ENCODE measurements around the gene NTHL1. TPM values are rescaled to one million over a fixed set of nuclear protein-coding genes. Genes with fewer than 3 reads are reported as not detected.

Gene NTHL1
- total and polyA plus RNA-seq, 2 experiments from 2014 or later = 84.6 to 87.9 TPM

- H3K9me2 ChIP-seq (ENCODE audit: insufficient read depth) = no peaks in the 10 kb centered on the region
- H4K20me1 ChIP-seq (replicated peaks; ENCODE audit: insufficient read depth) = no peaks in the 10 kb centered on the region; the same call in 1 of the 2 replicates
- Mint-ChIP-seq H3K9me3 (no peaks in the 10 kb centered on the region), H3K4me1 (no peaks in the 10 kb centered on the region), H3K36me3 (ENCODE audit: low read depth) (peaks cover 15% of the 10 kb centered on the region), H3K27ac (no peak overlapping the region), H3K4me3 (no peak overlapping the region), H3K27me3 (ENCODE audit: insufficient read depth, low read depth, poor library complexity) (peaks cover 1% of the 10 kb centered on the region)
- DNase-seq (ENCODE audit: low spot score) (no peak), ATAC-seq (no peak)
- no peaks in the 10 kb centered on the region for H3K79me2 ChIP-seq (replicated peaks; ENCODE audit: insufficient read depth)
- H3K4me2 ChIP-seq = no peak overlapping the region
- H3K4me3 ChIP-seq = no peak overlapping the region
- TF ChIP-seq ZNF114 (CRISPR knock-in tag; IDR thresholded peaks at IDR 0.05) (no peak), ZNF331 (CRISPR knock-in tag; IDR thresholded peaks at IDR 0.05; ENCODE audit: low read depth) (no peak), ETS1 (IDR thresholded peaks at IDR 0.05) (no peak)
- no peaks in the 10 kb centered on the region for H3F3A ChIP-seq (replicated peaks; ENCODE audit: low read depth)
- no peaks in the 10 kb centered on the region; the same call in 1 of the 2 replicates for H3K36me3 ChIP-seq (ENCODE audit: insufficient read depth)
- H3K4me1 ChIP-seq (ENCODE audit: insufficient read depth) = no peaks in the 10 kb centered on the region
- no peaks in the 10 kb centered on the region for H3K27me3 ChIP-seq (ENCODE audit: insufficient read depth)
- H2AFZ ChIP-seq = no peak overlapping the region
- no peak overlapping the region for H3K27ac ChIP-seq (ENCODE audit: low read depth)
Measured at GRCh38 chr16:2072926-2073325, 25.3 kb upstream of the NTHL1 start.

GRCh38 chr16:2071454-2072202 lies 24.0 kb upstream of the NTHL1 start:
- no peak overlapping the region for H3K27ac ChIP-seq (ENCODE audit: low read depth)
- Mint-ChIP-seq H3K4me1 (no peaks in the 10 kb centered on the region), H3K27ac (no peak overlapping the region), H3K9me3 (no peaks in the 10 kb centered on the region), H3K36me3 (ENCODE audit: low read depth) (peaks cover 19% of the 10 kb centered on the region), H3K4me3 (no peak overlapping the region), H3K27me3 (ENCODE audit: insufficient read depth, low read depth, poor library complexity) (peaks cover 1% of the 10 kb centered on the region)
- no peak overlapping the region for H3K4me2 ChIP-seq
- H3F3A ChIP-seq (replicated peaks; ENCODE audit: low read depth) = no peaks in the 10 kb centered on the region
- H3K4me1 ChIP-seq (ENCODE audit: insufficient read depth) = no peaks in the 10 kb centered on the region
- no peak overlapping the region for H3K4me3 ChIP-seq
- no peaks in the 10 kb centered on the region for H3K27me3 ChIP-seq (ENCODE audit: insufficient read depth)
- TF ChIP-seq ZNF462 (CRISPR knock-in tag; IDR thresholded peaks at IDR 0.05) (no peak), ZNF331 (CRISPR knock-in tag; IDR thresholded peaks at IDR 0.05; ENCODE audit: low read depth) (no peak), CTCF (conservative IDR thresholded peaks at IDR 0.05; ENCODE audit: low read depth in 2 of 2) (peak in 1 of 2 experiments; percentile 21; a peak in 2 of 4 replicates), POLR2AphosphoS5 (IDR thresholded peaks at IDR 0.05; ENCODE audit: low read depth) (no peak)
- H4K20me1 ChIP-seq (replicated peaks; ENCODE audit: insufficient read depth) = no peaks in the 10 kb centered on the region; the same call in 1 of the 2 replicates
- H3K36me3 ChIP-seq (ENCODE audit: insufficient read depth) = peaks cover 3% of the 10 kb centered on the region; the same call in 1 of the 2 replicates
- no peaks in the 10 kb centered on the region for H3K9me2 ChIP-seq (ENCODE audit: insufficient read depth)
- no peak overlapping the region for H2AFZ ChIP-seq
- ATAC-seq (peak; percentile 49), DNase-seq (ENCODE audit: low spot score) (no peak)
- H3K79me2 ChIP-seq (replicated peaks; ENCODE audit: insufficient read depth) = no peaks in the 10 kb centered on the region

Data from GM23338 (cell line).